ENCODE measurements around the gene CDK11B.
"Not testable (repeated sequence)": the region's sequence is repeated elsewhere in the genome, so short reads cannot be mapped to it uniquely, and the experiment has no call there.

CDK11B gene

GRCh38 chr1:1662830-1663560, 4.2 kb upstream of the CDK11B start:
- not testable (repeated sequence) for DNase-seq (ENCODE audit: low read depth in 2 of 3, low spot score in 2 of 3)

GRCh38 chr1:1662392-1662791, 3.6 kb upstream of the CDK11B start:
- DNase-seq (ENCODE audit: low read depth in 2 of 3, low spot score in 2 of 3), result not testable (repeated sequence)

DNA sequence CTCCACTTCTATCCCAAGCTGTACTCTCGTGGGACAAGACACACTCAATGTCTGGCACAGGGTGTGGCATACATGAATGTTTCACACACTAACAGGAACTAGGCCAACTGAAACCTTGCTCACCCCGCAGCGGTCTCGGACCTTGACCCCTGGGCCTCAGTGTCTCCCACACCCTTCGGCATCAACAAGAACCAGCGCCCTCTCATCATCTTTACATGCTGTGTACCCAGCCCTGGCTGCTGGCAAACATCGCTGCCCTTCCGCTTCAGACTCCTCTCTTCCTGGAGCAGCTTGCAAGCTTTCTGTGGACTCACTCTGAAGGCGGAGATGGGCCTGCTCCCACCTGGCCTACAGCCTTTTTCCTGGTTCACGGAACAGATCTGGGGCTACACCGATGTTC, 10.5 kb downstream of the CDK11B start:
- not testable (repeated sequence) for DNase-seq (ENCODE audit: low read depth in 2 of 3, low spot score in 2 of 3)

- DNase-seq (ENCODE audit: low read depth in 2 of 3, low spot score in 2 of 3), result not testable (repeated sequence)
These were observed 11.1 kb downstream of the CDK11B start for GRCh38 chr1:1647567-1648241.

GRCh38 chr1:1646326-1646725, 12.5 kb downstream of the CDK11B start:
- not testable (repeated sequence) for DNase-seq (ENCODE audit: low read depth in 2 of 3, low spot score in 2 of 3)

DNA sequence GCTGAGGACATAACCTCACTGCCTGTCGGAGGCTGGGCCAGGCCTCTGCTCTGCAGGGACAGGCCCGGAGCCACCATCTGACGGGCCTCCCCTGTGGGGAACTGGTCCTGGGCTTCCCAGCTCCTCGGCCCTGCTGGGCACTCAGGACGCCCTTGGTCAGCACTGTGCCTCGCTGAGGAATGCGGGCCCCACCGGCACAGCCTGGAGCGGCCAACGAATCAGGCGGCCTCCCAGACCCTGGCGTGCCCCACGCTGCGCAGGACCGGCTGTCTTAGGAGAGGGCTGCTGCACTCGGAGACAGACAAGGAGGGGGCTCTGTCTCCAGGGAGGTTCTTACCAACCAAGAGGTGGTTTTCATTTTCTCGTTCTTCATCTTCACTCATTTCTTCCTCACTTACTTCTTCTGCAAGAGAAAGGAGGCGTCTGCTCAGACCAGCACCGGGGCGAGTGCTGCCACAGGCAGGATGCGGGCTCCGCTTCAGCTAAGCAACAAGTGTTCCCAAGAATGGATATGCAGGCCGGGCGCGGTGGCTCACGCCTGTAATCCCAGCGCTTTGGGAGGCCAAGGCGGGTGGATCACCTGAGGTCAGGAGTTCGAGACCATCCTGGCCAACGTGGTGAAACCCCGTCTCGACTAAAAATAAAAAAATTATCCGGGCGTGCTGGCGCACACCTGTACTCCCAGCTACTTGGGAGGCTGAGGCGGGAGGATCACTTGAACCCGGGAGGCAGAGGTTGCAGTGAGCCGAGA, 17.9 kb downstream of the CDK11B start:
- DNase-seq (ENCODE audit: low read depth in 2 of 3, low spot score in 2 of 3), result not testable (repeated sequence)

GRCh38 chr1:1640081-1640480, 18.7 kb downstream of the CDK11B start:
- DNase-seq (ENCODE audit: low read depth in 2 of 3, low spot score in 2 of 3), result not testable (repeated sequence)

DNA sequence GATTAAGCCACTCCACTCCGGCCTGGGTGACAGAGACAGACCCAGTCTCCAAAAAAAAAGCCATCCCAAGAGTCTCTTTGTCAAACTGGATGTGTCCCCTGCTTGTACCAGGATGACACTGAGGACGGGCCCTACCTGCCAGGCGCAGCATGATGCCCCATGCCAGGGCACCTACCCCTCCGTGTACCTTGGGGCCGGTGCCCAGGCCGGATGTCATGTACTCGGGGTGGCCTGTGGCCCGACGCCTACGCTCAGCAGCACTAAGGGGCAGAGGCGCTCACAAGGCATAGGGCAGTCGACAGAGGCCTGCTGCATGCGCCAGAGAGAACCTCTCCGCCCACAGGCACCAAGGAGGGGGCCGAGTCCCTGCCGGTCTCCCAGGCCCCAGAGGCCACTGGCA, 19.4 kb downstream of the CDK11B start:
- not testable (repeated sequence) for DNase-seq (ENCODE audit: low read depth in 2 of 3, low spot score in 2 of 3)

DNA sequence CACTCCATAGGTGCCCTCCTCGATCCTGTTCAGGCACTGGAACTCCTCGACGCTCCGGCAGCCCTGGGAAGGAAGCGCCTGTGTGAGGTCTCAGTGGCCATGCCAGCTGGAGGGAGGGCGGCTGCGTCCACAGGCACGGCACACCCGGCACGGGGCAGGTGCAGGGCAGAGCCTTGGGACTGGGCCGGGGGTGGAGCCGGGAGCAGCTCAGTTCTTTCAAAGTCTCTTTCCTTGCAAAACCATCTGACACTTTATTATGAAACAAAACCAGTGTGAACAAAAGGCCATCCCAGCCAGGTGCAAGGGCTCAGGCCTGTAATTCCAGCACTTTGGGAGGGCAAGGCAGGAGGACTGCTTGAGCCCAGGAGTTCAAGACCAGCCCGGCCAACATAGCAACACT, 20.3 kb downstream of the CDK11B start:
- not testable (repeated sequence) for DNase-seq (ENCODE audit: low read depth in 2 of 3, low spot score in 2 of 3)

DNA sequence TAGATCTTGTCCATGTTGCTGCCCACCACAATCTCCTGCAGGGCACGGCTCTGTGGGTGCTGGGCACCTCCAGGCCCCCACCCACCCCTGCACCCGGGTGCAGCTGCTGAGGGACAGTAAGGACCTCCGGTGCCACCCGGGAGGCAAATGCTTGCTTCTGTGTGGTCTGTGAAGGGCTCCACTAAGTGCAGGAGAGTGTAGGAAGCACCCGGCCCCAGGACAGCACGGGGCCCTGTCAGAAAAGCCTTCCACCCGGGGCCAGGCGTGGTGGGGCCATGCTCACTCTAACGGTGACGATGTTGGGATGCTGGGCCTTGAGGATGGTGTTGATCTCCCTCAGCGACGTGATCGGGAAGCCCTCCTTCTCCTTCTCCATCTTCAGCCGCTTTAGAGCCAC, 21.3 kb downstream of the CDK11B start:
- DNase-seq (ENCODE audit: low read depth in 2 of 3, low spot score in 2 of 3), result not testable (repeated sequence)

DNA sequence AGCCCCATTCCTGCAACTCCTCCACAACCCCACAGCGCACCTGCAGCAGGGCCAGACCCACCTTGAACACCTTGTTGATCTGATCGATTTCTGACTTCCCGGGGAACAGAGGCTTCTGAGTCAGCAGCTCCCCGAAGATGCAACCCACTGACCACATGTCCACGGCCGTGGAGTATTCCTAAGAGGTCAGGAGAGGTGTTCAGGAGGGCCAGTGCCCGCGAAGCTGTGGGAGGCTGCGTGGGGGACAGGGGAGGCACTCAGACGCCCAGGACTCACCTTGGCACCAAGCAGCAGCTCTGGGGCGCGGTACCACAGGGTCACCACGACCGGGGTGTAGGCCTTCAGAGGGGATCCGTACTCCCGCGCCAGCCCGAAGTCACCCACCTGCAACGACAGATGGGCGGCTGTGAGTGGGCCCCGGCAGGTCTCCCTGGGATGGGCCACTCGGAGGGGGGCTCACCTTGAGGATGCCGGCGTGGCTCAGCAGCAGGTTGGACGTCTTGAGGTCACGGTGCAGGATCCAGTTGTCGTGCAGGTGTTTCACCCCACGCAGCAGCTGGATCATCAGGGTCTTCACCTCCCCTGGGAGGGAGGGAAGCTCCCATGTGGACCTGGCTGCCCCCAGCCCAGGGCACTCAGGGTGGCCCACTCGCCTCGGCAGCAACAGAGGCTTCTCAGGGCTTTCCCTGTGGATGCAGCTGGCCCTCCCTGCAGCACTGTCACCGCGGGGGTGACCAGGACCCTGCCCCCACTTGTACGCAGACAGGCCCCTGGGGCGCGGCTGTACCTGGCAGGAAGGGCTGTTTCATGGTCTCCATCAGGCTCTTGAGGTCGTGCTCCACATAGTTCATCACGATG, 22.0 kb downstream of the CDK11B start:
- not testable (repeated sequence) for DNase-seq (ENCODE audit: low read depth in 2 of 3, low spot score in 2 of 3)

DNA sequence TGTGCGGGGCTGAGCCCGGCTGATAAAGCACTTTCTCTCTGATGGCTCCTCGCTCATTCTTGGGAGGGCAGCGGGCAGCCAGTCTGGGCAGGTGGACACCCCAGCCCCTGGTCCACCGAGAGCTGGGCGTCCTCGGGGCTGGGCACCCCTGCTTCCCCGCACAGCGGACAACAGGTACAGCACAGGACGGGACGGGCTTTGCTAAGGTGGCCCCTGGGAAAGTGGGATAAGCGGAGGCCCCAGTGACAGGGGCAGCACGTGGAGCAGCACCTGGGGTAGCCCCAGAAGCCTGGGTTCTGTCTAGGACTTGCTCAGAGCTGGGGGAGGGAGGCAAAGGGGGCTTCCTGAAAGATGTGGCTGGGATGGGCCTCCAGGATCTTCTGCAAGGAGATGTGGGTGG, 24.2 kb downstream of the CDK11B start:
- DNase-seq (ENCODE audit: low read depth in 2 of 3, low spot score in 2 of 3), result not testable (repeated sequence)

DNA sequence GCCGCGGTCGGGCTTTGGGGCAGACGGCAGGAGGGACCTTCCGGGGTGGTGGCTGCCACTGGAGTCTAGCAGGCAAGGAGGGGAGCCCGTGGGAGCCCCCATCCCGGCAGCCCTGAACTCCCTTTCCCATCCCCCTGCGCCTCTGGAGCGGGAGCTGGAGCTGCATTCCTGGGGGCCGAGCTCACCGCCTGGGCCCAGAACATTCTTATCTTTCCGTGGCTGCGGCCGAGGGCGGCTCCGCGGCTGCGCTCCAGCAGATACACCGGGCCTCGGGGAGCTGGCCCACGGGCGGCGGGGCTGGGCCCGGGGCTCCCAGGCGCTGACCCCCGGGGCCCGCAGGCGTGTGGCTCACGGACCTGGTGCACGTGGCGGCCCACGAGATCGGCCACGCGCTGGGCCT, 25.4 kb downstream of the CDK11B start:
- not testable (repeated sequence) for DNase-seq (ENCODE audit: low read depth in 2 of 3, low spot score in 2 of 3)

DNA sequence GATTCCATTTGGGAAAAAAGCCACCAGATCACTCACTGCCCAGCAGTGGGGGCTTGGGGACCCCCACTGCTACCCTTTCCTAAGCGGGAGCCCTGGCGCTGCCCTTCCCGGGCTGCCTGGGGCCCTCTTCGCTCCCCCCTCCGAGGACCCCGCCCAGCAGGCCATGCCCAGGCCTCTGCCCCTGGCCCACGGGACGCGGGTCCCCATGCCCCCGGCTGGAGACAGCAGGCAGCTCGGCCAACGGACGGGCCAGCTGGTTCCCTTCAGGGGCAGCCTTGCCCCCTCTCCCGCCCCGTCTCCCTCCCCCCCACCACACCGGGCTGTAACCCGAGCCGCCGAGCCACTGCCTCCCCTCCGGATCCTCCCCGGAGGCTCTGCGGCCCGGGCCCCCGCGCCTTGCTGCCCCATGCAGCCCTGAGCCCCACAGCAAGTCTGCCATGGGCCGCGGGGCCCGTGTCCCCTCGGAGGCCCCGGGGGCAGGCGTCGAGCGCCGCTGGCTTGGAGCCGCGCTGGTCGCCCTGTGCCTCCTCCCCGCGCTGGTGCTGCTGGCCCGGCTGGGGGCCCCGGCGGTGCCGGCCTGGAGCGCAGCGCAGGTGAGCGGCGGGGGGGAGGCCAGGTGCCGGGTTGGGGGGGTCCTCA, 26.9 kb downstream of the CDK11B start, which contains the start of gene MMP23B:
Gene MMP23B (plus strand): TSS at position 392 of the 639 bp plus-strand sequence. CDS start 46 bp downstream, at position 438.
- no peak for DNase-seq (ENCODE audit: low read depth in 2 of 3, low spot score in 2 of 3)

DNA sequence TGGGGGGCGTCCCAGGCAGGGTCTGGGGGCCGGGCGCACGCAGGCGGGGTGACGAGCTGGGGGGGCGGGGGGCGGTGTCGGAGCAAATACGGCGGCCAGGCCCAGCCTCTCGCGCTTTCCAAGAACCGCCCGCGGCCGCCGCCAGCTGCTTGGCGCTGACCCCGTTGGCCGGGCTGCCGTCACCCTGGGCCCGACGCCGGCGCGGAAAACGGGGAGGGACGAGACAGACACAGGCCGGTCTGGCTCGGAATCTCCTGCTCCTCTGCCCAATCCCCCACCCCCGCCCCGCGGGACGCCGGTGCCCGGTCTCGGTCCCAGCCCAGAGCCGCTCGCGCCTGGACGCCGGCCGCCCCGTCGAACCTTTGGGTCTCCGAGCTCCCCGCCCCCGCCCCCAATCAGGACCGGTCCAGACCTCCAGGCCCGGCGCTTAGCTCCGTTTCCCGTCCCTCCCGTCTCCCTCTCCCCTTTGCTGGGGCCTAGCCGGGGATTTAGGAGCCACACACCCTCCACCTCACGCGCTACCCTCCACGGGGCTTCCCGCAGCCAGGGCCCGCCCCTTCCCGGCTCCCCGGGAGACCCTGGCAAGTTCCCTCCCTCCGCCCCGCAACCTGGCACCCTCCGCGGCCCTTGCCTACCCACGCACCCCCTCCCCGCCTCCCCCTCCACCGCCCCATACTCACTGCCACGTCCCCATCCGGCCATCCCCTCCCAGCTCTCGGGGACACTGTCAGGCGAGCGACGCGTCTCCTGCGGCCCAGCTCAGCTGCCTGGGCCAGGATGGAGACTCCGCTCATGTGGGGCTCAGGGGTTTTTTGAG, 27.6 kb downstream of the CDK11B start:
- no peak for DNase-seq (ENCODE audit: low read depth in 2 of 3, low spot score in 2 of 3)

DNA sequence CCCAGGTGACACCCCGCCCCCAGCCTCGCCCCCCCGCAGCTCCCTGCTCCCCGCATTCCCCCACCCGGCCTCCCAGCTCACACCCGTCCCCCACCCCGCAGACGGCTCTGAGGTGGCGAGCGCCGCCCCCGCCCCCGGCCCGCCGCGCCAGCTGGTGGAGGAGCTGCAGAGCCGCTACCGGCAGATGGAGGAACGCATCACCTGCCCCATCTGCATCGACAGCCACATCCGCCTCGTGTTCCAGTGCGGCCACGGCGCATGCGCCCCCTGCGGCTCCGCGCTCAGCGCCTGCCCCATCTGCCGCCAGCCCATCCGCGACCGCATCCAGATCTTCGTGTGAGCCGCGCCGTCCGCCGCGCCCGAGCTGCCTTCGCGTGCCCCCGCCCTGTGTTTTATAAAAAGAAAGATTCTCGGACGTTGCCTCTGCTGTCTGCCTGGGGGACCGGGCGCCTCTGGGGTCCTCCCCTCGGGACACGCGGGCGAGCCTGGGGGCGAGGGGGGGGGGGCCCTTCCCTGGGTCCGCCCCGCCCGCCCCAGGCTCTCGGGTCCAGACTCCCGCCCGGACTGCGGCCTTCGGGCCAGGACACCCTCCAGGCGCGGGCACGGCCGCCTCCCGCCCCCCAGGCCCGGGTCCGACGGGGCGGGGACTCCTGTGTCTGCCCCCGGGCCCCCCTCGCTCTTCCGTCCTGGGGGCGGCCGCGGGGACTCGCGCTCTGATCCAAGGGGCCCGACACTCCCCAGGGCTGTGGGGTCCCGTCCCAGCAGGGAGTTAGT, 28.4 kb downstream of the CDK11B start:
- peak; percentile 73 to 86 (median 86) for DNase-seq (ENCODE audit: low read depth in 2 of 3, low spot score in 2 of 3)

GRCh38 chr1:1629430-1630190, 29.2 kb downstream of the CDK11B start:
- peak in 2 of 3 experiments; percentile 33 to 40 for DNase-seq (ENCODE audit: low read depth in 2 of 3, low spot score in 2 of 3)
